HL-60 (cell line): ENCODE results near the gene KCTD5.
"Not testable (repeated sequence)": the region's sequence is repeated elsewhere in the genome, so short reads cannot be mapped to it uniquely, and the experiment has no call there.

Experiments
- CTCF ChIP-seq: IDR thresholded peaks from one replicate; pipeline ENCODE4 v1.5.1; 2011; ENCODE audit warnings: low read length, control low read depth, inconsistent platforms; ENCODE audit not compliant: insufficient read depth
- SPI1 ChIP-seq: IDR thresholded peaks from 2 replicates; pipeline ENCODE4 v1.6.1; 2012; ENCODE audit warnings: low read depth, mild to moderate bottlenecking, borderline replicate concordance

DNA sequence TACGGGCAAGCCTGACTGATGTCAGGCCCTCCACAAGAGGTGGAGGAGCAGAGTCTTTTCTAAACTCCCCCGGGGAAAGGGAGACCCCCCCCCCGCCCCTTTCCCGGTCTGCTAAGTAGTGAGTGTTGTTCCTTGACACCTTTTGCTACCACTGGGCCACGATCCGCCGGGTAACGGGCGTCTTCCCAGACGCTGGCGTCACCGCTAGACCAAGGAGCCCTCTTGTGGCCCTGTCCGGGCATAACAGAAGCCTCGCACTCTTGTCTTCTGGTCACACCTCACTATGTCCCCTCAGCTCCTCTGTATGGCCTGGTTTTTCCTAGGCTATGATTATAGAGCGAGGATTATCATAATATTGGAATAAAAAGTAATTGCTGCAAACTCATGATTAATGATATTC lies 12.3 kb upstream of the KCTD5 start:
- peak; percentile 17 for TF ChIP-seq CTCF
- TF ChIP-seq SPI1: not testable (repeated sequence)
